HepG2 (cell line): ENCODE results near the gene IKZF5. TPM values are rescaled to one million over a fixed set of nuclear protein-coding genes. Genes with fewer than 3 reads are reported as not detected.
A peak's percentile ranks its signal among the peaks of the same experiment; 100 is the strongest.

ENCODE experiments used
- ARID5B ChIP-seq: IDR thresholded peaks from 2 replicates; pipeline ENCODE4 v1.4.0; 2020; ENCODE audit warnings: mild to moderate bottlenecking, missing genetic modification reagents
- GZF1 ChIP-seq: sonication (generic); formaldehyde crosslinking; IDR thresholded peaks from 2 replicates; pipeline ENCODE4 v1.5.1; 2020; ENCODE audit warnings: mild to moderate bottlenecking, missing genetic modification reagents
- HMGXB3 ChIP-seq: sonication (generic); formaldehyde crosslinking; IDR thresholded peaks from 2 replicates; pipeline ENCODE4 v1.4.0; 2020; ENCODE audit warnings: missing genetic modification reagents, borderline replicate concordance
- MIXL1 ChIP-seq: IDR thresholded peaks from 2 replicates; pipeline ENCODE4 v1.6.1; 2016
- NCOA2 ChIP-seq: sonication (generic); formaldehyde crosslinking; IDR thresholded peaks from 2 replicates; pipeline ENCODE4 v1.8.0; 2022; ENCODE audit warnings: inconsistent platforms
- RAD21 ChIP-seq: fragments of 450-650 bp; formaldehyde crosslinking; IDR thresholded peaks from 2 replicates; pipeline ENCODE4 v1.5.0; 2020; ENCODE audit warnings: mild to moderate bottlenecking
- ZNF329 ChIP-seq: sonication (generic); formaldehyde crosslinking; IDR thresholded peaks from 2 replicates; pipeline ENCODE4 v1.9.0; 2021; ENCODE audit warnings: low read depth, mild to moderate bottlenecking, missing genetic modification reagents
- ZNF709 ChIP-seq: sonication (generic); formaldehyde crosslinking; IDR thresholded peaks from 2 replicates; pipeline ENCODE4 v1.5.0; 2020; ENCODE audit warnings: mild to moderate bottlenecking, missing genetic modification reagents
- polyA plus RNA-seq, 8 experiments: library from polyadenylated mRNA; depleted of rRNA in 3 of 8; stranded (reverse) in 7 of 8; unstranded in 1 of 8; fragments of >200 nt; fragmentation: Illumina TruSeq in 4 of 8; extraction: Trizol in 4 of 8; gene quantifications; 2 replicates each; pipeline versions ENCODE4 v1.2.1 to v1.2.3, GENCODE V29; 2011 to 2016; ENCODE audit warnings: low read depth in 4 of 8, missing spikeins in 1 of 8, mixed read lengths in 1 of 8; ENCODE audit not compliant: insufficient read depth in 1 of 8
- total RNA-seq, 5 experiments: library from RNA; depleted of rRNA; stranded (reverse); fragments of >200 nt; fragmentation: Illumina TruSeq; extraction: Trizol; gene quantifications; 2 replicates each; pipeline ENCODE4 v1.2.3, GENCODE V29; 2016; ENCODE audit warnings: low read depth in 1 of 5

The IKZF5 gene
- total and polyA plus RNA-seq, 2 of the 13 experiments (the other 11 are each of a cell fraction or from before 2014, with no cell fraction given) = 3.7 to 12.0 TPM

- peak; percentile 30; the same call in 1 of the 2 replicates for TF ChIP-seq ARID5B (CRISPR knock-in tag)
- TF ChIP-seq GZF1 = no peak
- peak; percentile 96 for TF ChIP-seq MIXL1 (CRISPR knock-in tag)
- TF ChIP-seq ZNF329 (CRISPR knock-in tag) = no peak
- 0 out of 2 replicates have a peak, but pooled peaks have one; percentile 18 for TF ChIP-seq RAD21
- TF ChIP-seq HMGXB3 = no peak
- TF ChIP-seq ZNF709 (CRISPR knock-in tag) = no peak
- no peak for TF ChIP-seq NCOA2 (CRISPR knock-in tag)
- TF ChIP-seq, all 625 proteins: peak for 20
These were observed 12.9 kb upstream of the IKZF5 start (continued) for GRCh38 chr10:123021517-123021916.
